ENCODE results near the gene PANX2. TPM values are rescaled to one million over a fixed set of nuclear protein-coding genes. Genes with fewer than 3 reads are reported as not detected.

The PANX2 gene
- total and polyA plus RNA-seq, 2 of the 13 experiments (the other 11 are each of a cell fraction or from before 2014, with no cell fraction given), result 0.15 to 1.1 TPM

- TF ChIP-seq ZFP91 (CRISPR knock-in tag; IDR thresholded peaks at IDR 0.05; ENCODE audit: borderline replicate concordance) (0 out of 2 replicates have a peak, but pooled peaks have one; percentile 13), HOXA7 (CRISPR knock-in tag; IDR thresholded peaks at IDR 0.05) (no peak), NRL (CRISPR knock-in tag; IDR thresholded peaks at IDR 0.05; ENCODE audit: borderline replicate concordance) (peak; percentile 16; the same call in 1 of the 2 replicates)
Measured at GRCh38 chr22:50183141-50183971, 12.8 kb downstream of the PANX2 start (continued).

- no peaks in the 10 kb centered on the region for H3K9me3 ChIP-seq (ENCODE audit: low read length)
- in situ Hi-C loops (cut with HindIII; ENCODE audit: extremely low pct_ligation_motif_present, low pct_unique_long_range_greater_than_20kb) (no loop called here), intact Hi-C loops (cut with micrococcal nuclease; ENCODE audit: unreplicated experiment) (no loop called here)
- peak; percentile 44 for ATAC-seq
- BruUV-seq (replicated peaks), result no TSS peak
- ChIA-PET CTCF (ENCODE audit: low intra/inter-chr PET ratio, low total read pairs) (no interaction called here), POLR2A (interaction anchor here (0.7 to 1.2 kb wide), 2 partner anchors 22 to 37 kb away, joined by 3 to 4 read pairs; no protein-coding TSS in a partner anchor)
- 0 out of 5 replicates have a peak, but pooled peaks cover 0 to 3% of the 10 kb centered on the region in 2 experiments for H3K36me3 ChIP-seq (replicated peaks in 1 of 2; ENCODE audit: control insufficient read depth in 1 of 2, insufficient read depth in 2 of 2, low read length in 2 of 2)
- no peak for FAIRE-seq
- peak overlapping the region; percentile 86 for H3K4me2 ChIP-seq (ENCODE audit: low read depth, low read length)
- peak; percentile 55 for DNase-seq (ENCODE audit: low spot score)
- peaks cover 40% of the 10 kb centered on the region for H3K4me1 ChIP-seq (ENCODE audit: insufficient read depth, low read length)
- H3K27me3 ChIP-seq (ENCODE audit: control insufficient read depth in 1 of 2, insufficient read depth in 2 of 2, low read length in 2 of 2), result no peaks in the 10 kb centered on the region; a peak in 1 of 5 replicates
- peak overlapping the region; percentile 47 to 67 (median 50) for H3K4me3 ChIP-seq (replicated peaks in 1 of 3; ENCODE audit: insufficient read depth in 1 of 3, low read depth in 2 of 3, low read length in 3 of 3)
- H3K27ac ChIP-seq (ENCODE audit: extremely low read length, insufficient read depth, low read length), result no peak overlapping the region
- peak overlapping the region; percentile 44 for H3K9ac ChIP-seq (ENCODE audit: insufficient read depth, low read depth, low read length)
- H3K79me2 ChIP-seq (ENCODE audit: insufficient read depth, low read length), result peaks cover 16% of the 10 kb centered on the region
- peaks cover 2% of the 10 kb centered on the region; the same call in 1 of the 2 replicates for H4K20me1 ChIP-seq (ENCODE audit: insufficient read depth, low read length)
- 73% methylated on average over 14 of the region's 32 CpGs for WGBS (ENCODE audit: low lambda C conversion rate)
- no peak overlapping the region for H2AFZ ChIP-seq (ENCODE audit: low read length)
- TF ChIP-seq ZFP82 (CRISPR knock-in tag; IDR thresholded peaks at IDR 0.05; ENCODE audit: borderline replicate concordance), result no peak
- TF ChIP-seq ARID2 (CRISPR knock-in tag; IDR thresholded peaks at IDR 0.05; ENCODE audit: borderline replicate concordance), result no peak
- peak; percentile 40; the same call in 1 of the 2 replicates for TF ChIP-seq DRAP1 (CRISPR knock-in tag; IDR thresholded peaks at IDR 0.05)
- TF ChIP-seq FOXO4 (CRISPR knock-in tag; conservative IDR thresholded peaks at IDR 0.05), result no peak
- no peak for TF ChIP-seq RAD51 (IDR thresholded peaks at IDR 0.05; ENCODE audit: borderline replicate concordance)
- peak; percentile 57; the same call in 1 of the 2 replicates for TF ChIP-seq CEBPB (IDR thresholded peaks at IDR 0.05; ENCODE audit: borderline replicate concordance, low read depth, low read length)
- TF ChIP-seq POLR2AphosphoS5 (IDR thresholded peaks at IDR 0.05; ENCODE audit: low read depth, low read length), result 0 out of 2 replicates have a peak, but pooled peaks have one; percentile 31
- no peak for TF ChIP-seq RXRA (CRISPR knock-in tag; IDR thresholded peaks at IDR 0.05)
- 0 out of 2 replicates have a peak, but pooled peaks have one; percentile 11 for TF ChIP-seq ZNF225 (CRISPR knock-in tag; IDR thresholded peaks at IDR 0.05)
- TF ChIP-seq MAZ (IDR thresholded peaks at IDR 0.05; ENCODE audit: borderline replicate concordance, low read depth, low read length), result no peak
- TF ChIP-seq MAZ (CRISPR knock-in tag; IDR thresholded peaks at IDR 0.05; ENCODE audit: low read depth), result 0 out of 2 replicates have a peak, but pooled peaks have one; percentile 37
- no peak for TF ChIP-seq SIX4 (CRISPR knock-in tag; IDR thresholded peaks at IDR 0.05)
- no peak for TF ChIP-seq KLF16 (CRISPR knock-in tag; IDR thresholded peaks at IDR 0.05)
Measured at GRCh38 chr22:50184004-50184901, 13.7 kb downstream of the PANX2 start.

Measured in HepG2 (cell line).